WI38 (cell line): Measurements from ENCODE around the gene HDAC4.

ENCODE experiments used
- H3K4me3 ChIP-seq: 2 replicates; pipeline ENCODE4 v1.5.1; 2011; ENCODE audit warnings: low read depth, mild to moderate bottlenecking, control low read depth, low read length
- CTCF ChIP-seq: IDR thresholded peaks from 2 replicates; pipeline ENCODE4 v1.5.1; 2012; ENCODE audit warnings: low read depth, mild to moderate bottlenecking, control low read depth, low read length

The HDAC4 gene

DNA sequence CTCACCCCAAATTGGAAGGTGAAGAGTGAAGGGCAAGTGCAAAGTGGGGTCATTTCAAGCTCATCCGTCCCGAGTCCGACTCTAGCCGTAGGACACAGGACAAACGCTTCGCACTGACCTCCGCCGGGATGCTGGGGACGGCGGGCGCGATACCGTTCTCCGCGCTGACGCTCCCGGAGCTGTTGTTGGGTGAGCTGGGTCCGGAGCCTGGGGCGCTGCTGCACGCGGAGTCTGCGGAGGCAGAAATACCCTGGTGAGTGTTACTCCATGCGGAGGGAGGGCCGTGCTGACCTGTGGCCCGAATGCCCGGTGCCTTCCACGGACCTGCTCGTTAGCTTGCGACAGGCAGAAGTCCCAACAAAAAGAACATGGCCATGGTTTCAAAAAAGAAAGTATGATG lies 261.3 kb downstream of the HDAC4 start:
- TF ChIP-seq CTCF, result no peak
- H3K4me3 ChIP-seq, result no peak overlapping the region

DNA sequence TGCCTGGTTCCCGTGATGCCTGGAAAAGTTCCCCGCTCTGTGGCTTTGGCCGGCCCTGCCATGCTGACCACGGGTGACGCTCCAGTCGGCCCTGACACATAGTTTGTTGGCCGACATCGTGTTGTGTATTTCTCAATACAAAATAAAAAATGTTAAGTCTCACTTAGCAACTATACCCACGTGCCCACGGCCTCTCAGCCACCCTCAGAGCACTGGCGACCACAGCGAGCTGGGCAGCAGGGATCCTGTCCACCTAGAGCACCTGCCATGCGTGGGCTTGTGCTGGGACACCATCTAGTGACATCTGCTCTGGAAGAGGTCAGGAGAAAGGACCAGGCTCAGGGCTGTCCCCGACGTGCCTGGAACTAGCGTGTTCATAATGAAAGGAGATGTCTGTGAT lies 261.7 kb downstream of the HDAC4 start:
- no peak overlapping the region for H3K4me3 ChIP-seq
- TF ChIP-seq CTCF, result no peak

DNA sequence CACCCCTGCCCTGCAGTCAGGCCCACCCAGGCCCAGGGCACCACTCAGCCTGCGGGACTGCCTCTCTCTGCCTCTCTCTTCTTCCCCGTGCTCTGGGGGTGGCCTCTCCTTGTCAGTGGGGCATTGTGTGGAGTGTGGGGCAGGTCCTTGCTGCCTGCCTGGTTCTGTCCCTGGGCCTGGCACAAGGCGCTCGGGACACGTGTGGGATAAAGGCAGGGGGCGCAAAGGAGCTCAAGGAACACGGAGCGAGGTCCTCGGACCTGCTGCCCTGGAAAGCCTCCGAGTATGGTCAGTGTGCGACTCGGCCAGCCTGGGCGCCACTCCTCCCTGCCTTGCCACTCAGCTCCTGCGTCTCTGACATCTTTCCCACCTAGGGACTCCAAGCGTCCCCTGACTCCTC lies 262.2 kb downstream of the HDAC4 start:
- H3K4me3 ChIP-seq, result no peak overlapping the region
- TF ChIP-seq CTCF, result no peak

GRCh38 chr2:239137898-239138283 lies 262.9 kb downstream of the HDAC4 start:
- no peak overlapping the region for H3K4me3 ChIP-seq
- no peak for TF ChIP-seq CTCF

- H3K4me3 ChIP-seq, result no peak overlapping the region
- TF ChIP-seq CTCF, result no peak
Observed at GRCh38 chr2:239137165-239137897, 263.5 kb downstream of the HDAC4 start.

DNA sequence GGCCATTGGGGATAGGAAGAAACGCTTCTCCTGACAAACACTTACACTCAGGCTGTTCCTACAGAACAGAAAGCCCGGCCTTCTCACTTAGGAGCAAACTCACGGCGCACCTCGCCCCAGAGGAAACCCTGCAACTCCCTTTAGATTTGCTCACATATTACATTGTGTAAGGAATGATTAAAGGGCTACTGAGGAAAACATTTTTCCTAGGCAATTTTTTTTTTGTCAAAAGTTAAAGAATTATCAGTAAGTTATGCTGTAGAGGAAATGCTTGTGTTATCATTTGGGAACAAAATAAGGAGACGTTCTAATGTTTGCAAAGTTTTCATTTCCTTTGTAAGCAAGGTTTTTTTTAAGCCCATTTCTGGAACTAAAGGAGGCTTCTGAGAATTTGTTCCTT lies 264.1 kb downstream of the HDAC4 start:
- no peak for TF ChIP-seq CTCF
- H3K4me3 ChIP-seq, result no peak overlapping the region

DNA sequence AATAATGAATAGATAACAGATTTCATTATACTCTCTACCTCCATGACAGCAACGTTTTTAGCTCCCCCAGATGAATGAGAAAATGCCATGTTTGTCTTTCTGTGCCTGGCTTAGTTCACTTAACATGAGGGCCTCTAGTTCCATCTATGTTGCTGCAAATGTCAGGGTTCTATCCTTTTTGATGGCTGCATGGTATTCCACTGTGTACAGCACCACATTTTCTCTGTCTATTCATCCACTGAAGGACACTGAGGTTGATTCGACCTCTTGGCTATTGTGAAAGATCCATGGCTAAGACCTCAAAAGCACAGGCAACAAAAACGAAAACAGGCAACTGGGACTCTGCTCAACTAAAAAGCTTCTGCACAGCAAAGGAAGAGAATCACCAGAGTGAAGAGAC lies 264.6 kb downstream of the HDAC4 start:
- no peak for TF ChIP-seq CTCF
- no peak overlapping the region for H3K4me3 ChIP-seq
